GM23338 (cell line): ENCODE results near the gene PRR29. TPM values are rescaled to one million over a fixed set of nuclear protein-coding genes. Genes with fewer than 3 reads are reported as not detected.

Experiments
- ATAC-seq: fragments of 200-7000 bp; cut with Tn5 transposase; 3 replicates; pipeline ENCODE4 v1.9.1; 2020
- DNase-seq: peaks from one replicate; pipeline ENCODE4 v3.0.0-alpha.2; 2015; ENCODE audit warnings: low spot score
- H2AFZ ChIP-seq: fragments of 200-600 bp; sonication (generic); 2 replicates; pipeline ENCODE4 v1.8.0; 2016; ENCODE audit warnings: antibody characterized with exemption, mild to moderate bottlenecking, moderate library complexity
- H3F3A ChIP-seq: fragments of 200-600 bp; sonication (generic); replicated peaks from 2 replicates; pipeline ENCODE4 v1.8.0; 2017; ENCODE audit warnings: antibody characterized with exemption, mixed run types, low read depth
- H3K27ac ChIP-seq: fragments of 200-600 bp; sonication (generic); 2 replicates; pipeline ENCODE4 v1.6.1; 2016; ENCODE audit warnings: low read depth
- H3K27me3 ChIP-seq: fragments of 200-600 bp; sonication (generic); 2 replicates; pipeline ENCODE4 v1.8.0; 2016; ENCODE audit warnings: mild to moderate bottlenecking, mixed run types, moderate library complexity; ENCODE audit not compliant: insufficient read depth
- H3K36me3 ChIP-seq: fragments of 200-600 bp; sonication (generic); 2 replicates; pipeline ENCODE4 v1.8.0; 2016; ENCODE audit warnings: mild to moderate bottlenecking; ENCODE audit not compliant: insufficient read depth
- H3K4me1 ChIP-seq: fragments of 200-600 bp; sonication (generic); 2 replicates; pipeline ENCODE4 v1.8.0; 2016; ENCODE audit warnings: mild to moderate bottlenecking, moderate library complexity; ENCODE audit not compliant: insufficient read depth
- H3K4me2 ChIP-seq: fragments of 200-600 bp; sonication (generic); 2 replicates; pipeline ENCODE4 v1.7.1; 2017; ENCODE audit warnings: mixed run types
- H3K4me3 ChIP-seq: fragments of 200-600 bp; sonication (generic); 2 replicates; pipeline ENCODE4 v1.6.1; 2016; ENCODE audit warnings: mixed run types
- H3K79me2 ChIP-seq: fragments of 200-600 bp; sonication (generic); replicated peaks from 2 replicates; pipeline ENCODE4 v1.8.0; 2017; ENCODE audit warnings: mild to moderate bottlenecking; ENCODE audit not compliant: insufficient read depth
- H3K9me2 ChIP-seq: fragments of 200-600 bp; sonication (generic); 2 replicates; pipeline ENCODE4 v1.8.0; 2017; ENCODE audit not compliant: insufficient read depth
- H4K20me1 ChIP-seq: fragments of 200-600 bp; sonication (generic); replicated peaks from 2 replicates; pipeline ENCODE4 v1.8.0; 2017; ENCODE audit warnings: mild to moderate bottlenecking; ENCODE audit not compliant: insufficient read depth
- H3K27ac Mint-ChIP-seq: 2 replicates; pipeline ENCODE4 v1.8.0; 2020; ENCODE audit warnings: inconsistent platforms, mild to moderate bottlenecking, moderate library complexity, mixed read lengths
- H3K27me3 Mint-ChIP-seq: 3 replicates; pipeline ENCODE4 v1.8.0; 2022; ENCODE audit warnings: low read depth, mild to moderate bottlenecking, moderate library complexity, mixed read lengths, inconsistent platforms; ENCODE audit not compliant: insufficient read depth, poor library complexity
- H3K36me3 Mint-ChIP-seq: 3 replicates; pipeline ENCODE4 v1.8.0; 2021; ENCODE audit warnings: low read depth, mild to moderate bottlenecking, inconsistent platforms, moderate library complexity, mixed read lengths
- H3K4me1 Mint-ChIP-seq: 3 replicates; pipeline ENCODE4 v1.8.0; 2020; ENCODE audit warnings: mild to moderate bottlenecking, inconsistent platforms, mixed read lengths
- H3K4me3 Mint-ChIP-seq: 3 replicates; pipeline ENCODE4 v1.8.0; 2021; ENCODE audit warnings: moderate library complexity, mild to moderate bottlenecking, inconsistent platforms, mixed read lengths
- H3K9me3 Mint-ChIP-seq: 3 replicates; pipeline ENCODE4 v1.8.0; 2020; ENCODE audit warnings: moderate library complexity, mild to moderate bottlenecking, inconsistent platforms, mixed read lengths
- CREB1 ChIP-seq: fragments of 250-450 bp; sonication (Bioruptor Pico); IDR thresholded peaks from 2 replicates; pipeline ENCODE4 v1.5.0; 2020; ENCODE audit warnings: low read depth, mild to moderate bottlenecking, moderate library complexity
- CTCF ChIP-seq, 2 experiments: fragments of 200-600 bp in 1 of 2; sonication (generic) in 1 of 2; conservative IDR thresholded peaks; 2 replicates each; pipeline versions ENCODE4 v1.5.1 to v1.6.1; 2016 to 2017; ENCODE audit warnings: antibody characterized with exemption in 2 of 2, low read depth in 2 of 2, mild to moderate bottlenecking in 2 of 2, moderate library complexity in 1 of 2
- ETS1 ChIP-seq: IDR thresholded peaks from 2 replicates; pipeline ENCODE4 v1.6.1; 2016; ENCODE audit warnings: antibody characterized with exemption
- EZH2 ChIP-seq: fragments of 200-600 bp; sonication (generic); IDR thresholded peaks from one replicate; pipeline ENCODE4 v1.8.0; 2017; ENCODE audit warnings: antibody characterized with exemption, mild to moderate bottlenecking, low read depth; ENCODE audit not compliant: unreplicated experiment
- JUNB ChIP-seq: IDR thresholded peaks from one replicate; pipeline ENCODE4 v1.6.1; 2016; ENCODE audit warnings: antibody characterized with exemption; ENCODE audit not compliant: unreplicated experiment
- NANOG ChIP-seq: IDR thresholded peaks from 2 replicates; pipeline ENCODE4 v1.6.1; 2016; ENCODE audit warnings: antibody characterized with exemption, borderline replicate concordance
- POLR2AphosphoS5 ChIP-seq: IDR thresholded peaks from 2 replicates; pipeline ENCODE4 v1.6.1; 2016; ENCODE audit warnings: antibody characterized with exemption, low read depth
- REST ChIP-seq: IDR thresholded peaks from one replicate; pipeline ENCODE4 v1.6.1; 2018; ENCODE audit warnings: antibody characterized with exemption; ENCODE audit not compliant: unreplicated experiment
- STAT1 ChIP-seq: IDR thresholded peaks from one replicate; pipeline ENCODE4 v1.6.1; 2016; ENCODE audit warnings: antibody characterized with exemption; ENCODE audit not compliant: unreplicated experiment
- ZNF114 ChIP-seq: fragments of 250-450 bp; sonication (Bioruptor Pico); IDR thresholded peaks from 2 replicates; pipeline ENCODE4 v1.5.0; 2020; ENCODE audit warnings: mild to moderate bottlenecking, moderate library complexity
- ZNF331 ChIP-seq: fragments of 250-450 bp; sonication (Bioruptor Pico); IDR thresholded peaks from 2 replicates; pipeline ENCODE4 v1.5.0; 2020; ENCODE audit warnings: low read depth, mild to moderate bottlenecking, moderate library complexity
- ZNF462 ChIP-seq: fragments of 250-450 bp; sonication (Bioruptor Pico); IDR thresholded peaks from 2 replicates; pipeline ENCODE4 v1.5.0; 2020; ENCODE audit warnings: mild to moderate bottlenecking, moderate library complexity
- polyA plus RNA-seq: library from polyadenylated mRNA; unstranded; fragments of >200 nt; fragmentation: Nextera tagmentation; extraction: Ambion mirVana; gene quantifications from 2 replicates; pipeline ENCODE4 v1.2.1, GENCODE V29; 2016
- total RNA-seq: library from RNA; depleted of rRNA; stranded (reverse); fragments of >200 nt; shearing (Covaris generic); gene quantifications from 2 replicates; pipeline ENCODE4 v1.2.3, GENCODE V29; 2014

PRR29 gene
- total and polyA plus RNA-seq, 2 experiments from 2014 or later: 0.24 to 1.3 TPM

GRCh38 chr17:63974594-63975192 is 23.5 kb upstream of the PRR29 start (continued):
- TF ChIP-seq REST (no peak), STAT1 (no peak), CTCF (conservative IDR thresholded peaks at IDR 0.05; ENCODE audit: low read depth in 2 of 2) (no peak), POLR2AphosphoS5 (no peak), JUNB (no peak), ZNF331 (CRISPR knock-in tag) (no peak), ETS1 (no peak), ZNF114 (no peak), CREB1 (CRISPR knock-in tag) (no peak), EZH2 (no peak)

- ATAC-seq: no peak
- no peaks in the 10 kb centered on the region; the same call in 2 of the 3 replicates for H3K36me3 Mint-ChIP-seq
- TF ChIP-seq JUNB (no peak), ZNF462 (CRISPR knock-in tag) (no peak), CREB1 (CRISPR knock-in tag) (no peak), POLR2AphosphoS5 (no peak), NANOG (no peak), STAT1 (no peak)
These were observed 22.5 kb upstream of the PRR29 start for GRCh38 chr17:63975541-63976092.

More at GRCh38 chr17:63975541-63976092, 22.5 kb upstream of the PRR29 start:
- H3K4me2 ChIP-seq: no peak overlapping the region
- H3K9me2 ChIP-seq: no peaks in the 10 kb centered on the region
- Mint-ChIP-seq H3K4me1 (peaks cover 7% of the 10 kb centered on the region), H3K27me3 (peaks cover 6% of the 10 kb centered on the region), H3K9me3 (no peaks in the 10 kb centered on the region), H3K27ac (no peak overlapping the region), H3K4me3 (no peak overlapping the region; the same call in 2 of the 3 replicates)
- no peak overlapping the region for H3K27ac ChIP-seq
- H3F3A ChIP-seq: no peaks in the 10 kb centered on the region
- H3K4me3 ChIP-seq: no peak overlapping the region
- H2AFZ ChIP-seq: no peak overlapping the region
- no peaks in the 10 kb centered on the region for H3K4me1 ChIP-seq
- H3K36me3 ChIP-seq: no peaks in the 10 kb centered on the region
- no peaks in the 10 kb centered on the region for H3K79me2 ChIP-seq
- H4K20me1 ChIP-seq: no peaks in the 10 kb centered on the region
- no peaks in the 10 kb centered on the region for H3K27me3 ChIP-seq
- DNase-seq: no peak
